CD14-positive monocyte (primary cell): Measurements from ENCODE around the gene C2orf76. TPM values are rescaled to one million over a fixed set of nuclear protein-coding genes. Genes with fewer than 3 reads are reported as not detected.

Source experiments
- DNase-seq, 3 donors: peaks; one replicate each; pipeline ENCODE4 v3.0.0-alpha.2; 2011 to 2022
- H2AFZ ChIP-seq: 2 replicates; pipeline ENCODE4 v1.6.0; 2012; ENCODE audit warnings: mild to moderate bottlenecking, low read depth, low read length, inconsistent platforms; ENCODE audit not compliant: insufficient read depth, poor library complexity, severe bottlenecking
- H3K27ac ChIP-seq, 2 donors: 1 replicate in 1 of 2; 2 replicates in 1 of 2; pipeline ENCODE4 v1.5.1; 2012 to 2013; ENCODE audit warnings: low read length in 2 of 2, control low read depth in 1 of 2, inconsistent platforms in 1 of 2, low read depth in 1 of 2, mild to moderate bottlenecking in 1 of 2
- H3K27me3 ChIP-seq, 2 donors: one replicate each; pipeline versions ENCODE4 v1.6.0 to v1.6.1; 2011 to 2013; ENCODE audit warnings: low read length in 2 of 2; ENCODE audit not compliant: control insufficient read depth in 2 of 2, insufficient read depth in 2 of 2
- H3K36me3 ChIP-seq, 2 donors: replicated peaks in 1 of 2; 1 replicate in 1 of 2; 2 replicates in 1 of 2; pipeline versions ENCODE4 v1.5.1 to v1.6.1; 2012 to 2013; ENCODE audit warnings: low read length in 2 of 2, control low read depth in 1 of 2, inconsistent platforms in 1 of 2, mild to moderate bottlenecking in 1 of 2; ENCODE audit not compliant: insufficient read depth in 2 of 2, control insufficient read depth in 1 of 2
- H3K4me1 ChIP-seq, 2 donors: 1 replicate in 1 of 2; 2 replicates in 1 of 2; pipeline versions ENCODE4 v1.5.1 to v1.6.1; 2012 to 2013; ENCODE audit warnings: low read length in 2 of 2, control low read depth in 1 of 2, inconsistent platforms in 1 of 2, mild to moderate bottlenecking in 1 of 2, moderate library complexity in 1 of 2; ENCODE audit not compliant: insufficient read depth in 2 of 2, control insufficient read depth in 1 of 2
- H3K4me2 ChIP-seq: replicated peaks from 2 replicates; pipeline ENCODE3; 2012; ENCODE audit warnings: low read length, moderate library complexity, mild to moderate bottlenecking; ENCODE audit not compliant: poor library complexity, severe bottlenecking; ENCODE audit errors: extremely low read depth
- H3K4me3 ChIP-seq, 3 experiments: fragments of 200-600 bp in 1 of 3; sonication (generic) in 1 of 3; replicated peaks in 1 of 3; 1 replicate in 2 of 3; 2 replicates in 1 of 3; pipeline ENCODE4 v1.5.1; 2011 to 2013; ENCODE audit warnings: low read length in 3 of 3, mild to moderate bottlenecking in 3 of 3, control low read depth in 2 of 3, low read depth in 2 of 3, inconsistent platforms in 1 of 3, moderate library complexity in 1 of 3
- H3K79me2 ChIP-seq: 2 replicates; pipeline ENCODE4 v1.6.0; 2012; ENCODE audit warnings: mild to moderate bottlenecking, control low read depth, inconsistent platforms, low read length, moderate library complexity; ENCODE audit not compliant: insufficient read depth
- H3K9ac ChIP-seq: 2 replicates; pipeline ENCODE4 v1.6.0; 2017; ENCODE audit warnings: low read length, mild to moderate bottlenecking; ENCODE audit not compliant: insufficient read depth, poor library complexity, severe bottlenecking
- H3K9me3 ChIP-seq, 2 donors: replicated peaks in 1 of 2; 1 replicate in 1 of 2; 2 replicates in 1 of 2; pipeline versions ENCODE4 v1.5.1 to v1.6.1; 2012 to 2013; ENCODE audit warnings: low read length in 2 of 2, control low read depth in 1 of 2; ENCODE audit not compliant: control insufficient read depth in 1 of 2, insufficient read depth in 1 of 2
- H4K20me1 ChIP-seq: 2 replicates; pipeline ENCODE4 v1.6.0; 2012; ENCODE audit warnings: mild to moderate bottlenecking, low read length, control low read depth, moderate library complexity; ENCODE audit not compliant: insufficient read depth
- H3K27ac Mint-ChIP-seq, 7 donors: one replicate each; pipeline ENCODE4 v1.8.0; 2020; ENCODE audit warnings: mild to moderate bottlenecking in 7 of 7, mixed read lengths in 7 of 7, moderate library complexity in 6 of 7, inconsistent platforms in 2 of 7
- H3K27me3 Mint-ChIP-seq, 3 donors: one replicate each; pipeline ENCODE4 v1.8.0; 2021 to 2022; ENCODE audit warnings: low read depth in 3 of 3, mild to moderate bottlenecking in 3 of 3, mixed read lengths in 3 of 3, moderate library complexity in 3 of 3, inconsistent platforms in 1 of 3
- H3K36me3 Mint-ChIP-seq, 2 donors: one replicate each; pipeline ENCODE4 v1.8.0; 2020; ENCODE audit warnings: mixed read lengths in 2 of 2, inconsistent platforms in 1 of 2, mild to moderate bottlenecking in 1 of 2
- H3K4me1 Mint-ChIP-seq: one replicate; pipeline ENCODE4 v1.8.0; 2020; ENCODE audit warnings: mild to moderate bottlenecking, mixed read lengths
- H3K4me3 Mint-ChIP-seq, 2 donors: one replicate each; pipeline ENCODE4 v1.8.0; 2020; ENCODE audit warnings: mild to moderate bottlenecking in 2 of 2, mixed read lengths in 2 of 2, moderate library complexity in 1 of 2
- H3K9me3 Mint-ChIP-seq, 7 donors: one replicate each; pipeline ENCODE4 v1.8.0; 2020 to 2022; ENCODE audit warnings: mixed read lengths in 7 of 7, mild to moderate bottlenecking in 6 of 7, moderate library complexity in 6 of 7, inconsistent platforms in 2 of 7
- CTCF ChIP-seq: fragments of 200-600 bp; IDR thresholded peaks from one replicate; pipeline ENCODE4 v1.8.0; 2022; ENCODE audit warnings: antibody characterized with exemption, mild to moderate bottlenecking
- WGBS: methylation state at CpG from one replicate; pipeline ENCODE4 v1.1.5; 2013; ENCODE audit warnings: missing lambda C conversion rate; ENCODE audit not compliant: insufficient coverage; 5-methylcytosine and 5-hydroxymethylcytosine counted together
- intact Hi-C, 2 donors: fragments of 100-400 bp; cut with micrococcal nuclease; formaldehyde crosslinking; loops; one replicate each; pipeline versions ENCODE4 v1.15.0 to v1.15.1; 2023
- polyA plus RNA-seq, 3 donors: library from polyadenylated mRNA; depleted of rRNA in 1 of 3; unstranded in 2 of 3; stranded (reverse) in 1 of 3; fragments of 300-500 nt in 2 of 3; fragments of >200 nt in 1 of 3; fragmentation: Illumina TruSeq in 2 of 3; gene quantifications; 1 replicate in 2 of 3; 2 replicates in 1 of 3; pipeline ENCODE4 v1.2.3, GENCODE V29; 2012 to 2021

C2orf76 gene
- polyA plus RNA-seq, 3 donors, result 9.7 to 32.5 (median 31.0) TPM

- Histone ChIP-seq H3K4me2 (no peak overlapping the region), H2AFZ (no peak overlapping the region), H3K9me3 (peaks cover 7% of the 10 kb centered on the region in 2 donors), H3K79me2 (no peaks in the 10 kb centered on the region), H3K27me3 (no peaks in the 10 kb centered on the region), H3K4me1 (peaks cover 0 to 11% of the 10 kb centered on the region in 2 donors), H3K27ac (no peak overlapping the region), H3K9ac (no peak overlapping the region), H3K36me3 (peaks cover 7 to 10% of the 10 kb centered on the region in 2 donors), H3K4me3 (no peak overlapping the region), H4K20me1 (no peaks in the 10 kb centered on the region)
- TF ChIP-seq CTCF, result no peak
- H3K36me3 Mint-ChIP-seq, result peaks cover 18 to 21% of the 10 kb centered on the region in 2 donors
- H3K27me3 Mint-ChIP-seq, result peaks cover 0 to 2% (median 0%) of the 10 kb centered on the region in 3 donors
- 81% methylated on average over 3 of the region's 5 CpGs for WGBS
- intact Hi-C loops, result no loop called here
- peaks cover 3% of the 10 kb centered on the region for H3K4me1 Mint-ChIP-seq
- H3K9me3 Mint-ChIP-seq, result peaks cover 8 to 16% (median 12%) of the 10 kb centered on the region in 7 donors
- DNase-seq, result no peak
- H3K27ac Mint-ChIP-seq, result no peak overlapping the region
- no peak overlapping the region for H3K4me3 Mint-ChIP-seq
These were observed 11.3 kb upstream of the C2orf76 start for GRCh38 chr2:119377993-119378345.

DNA sequence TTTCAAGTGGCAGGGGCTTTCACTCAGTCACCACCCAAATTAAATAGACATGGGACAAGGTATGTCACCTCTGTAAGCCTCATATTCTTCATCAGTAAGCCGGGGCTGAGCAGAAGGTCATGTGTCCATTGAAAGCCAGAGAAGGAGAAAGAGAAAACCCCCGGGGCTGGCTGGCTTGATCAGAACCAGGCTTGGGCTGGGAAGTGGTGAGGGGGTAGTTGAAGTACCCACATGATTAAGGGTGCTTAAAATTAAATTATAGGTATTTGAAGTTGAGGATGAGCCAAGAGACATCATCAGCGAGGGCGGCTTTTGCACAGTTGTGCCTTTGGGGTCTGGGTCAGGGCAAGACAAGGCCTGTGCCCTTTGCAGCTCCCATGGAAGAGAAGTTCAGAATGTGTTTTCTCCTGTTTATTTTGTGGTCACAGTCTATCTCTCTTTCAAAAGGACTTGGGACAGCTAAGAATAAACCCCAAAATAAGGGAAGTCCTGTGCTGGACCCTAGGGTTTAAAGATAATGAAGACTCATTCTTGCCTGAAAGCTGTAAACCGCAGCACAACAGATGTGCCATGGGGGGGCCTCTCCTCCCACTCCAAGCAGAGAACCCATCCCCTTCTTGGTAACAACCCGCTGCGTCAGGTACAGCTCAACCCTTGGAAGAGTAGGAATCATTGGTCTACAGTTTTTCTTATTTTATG is 10.8 kb upstream of the C2orf76 start:
- no peak overlapping the region for H3K27ac ChIP-seq
- H3K27me3 Mint-ChIP-seq, result peaks cover 0 to 2% (median 0%) of the 10 kb centered on the region in 3 donors
- H3K9ac ChIP-seq, result no peak overlapping the region
- no peak overlapping the region for H3K27ac Mint-ChIP-seq
- WGBS, result 88% methylated on average over 3 of the region's 7 CpGs
- H4K20me1 ChIP-seq, result no peaks in the 10 kb centered on the region
- intact Hi-C loops, result no loop called here
- peaks cover 10 to 20% (median 15%) of the 10 kb centered on the region in 7 donors for H3K9me3 Mint-ChIP-seq
- peaks cover 0 to 11% of the 10 kb centered on the region in 2 donors for H3K4me1 ChIP-seq
- no peaks in the 10 kb centered on the region for H3K27me3 ChIP-seq
- no peak overlapping the region for H3K4me2 ChIP-seq
- no peak for DNase-seq
- no peak overlapping the region for H3K4me3 ChIP-seq
- no peak for TF ChIP-seq CTCF
- H3K4me3 Mint-ChIP-seq, result no peak overlapping the region
- peaks cover 3% of the 10 kb centered on the region for H3K4me1 Mint-ChIP-seq
- no peaks in the 10 kb centered on the region for H3K79me2 ChIP-seq
- peaks cover 23 to 26% of the 10 kb centered on the region in 2 donors for H3K36me3 Mint-ChIP-seq
- H3K9me3 ChIP-seq, result peaks cover 12% of the 10 kb centered on the region in 2 donors
- peaks cover 12 to 15% of the 10 kb centered on the region in 2 donors for H3K36me3 ChIP-seq
- no peak overlapping the region for H2AFZ ChIP-seq
